Measurements from ENCODE around the gene CDC25A. TPM values are rescaled to one million over a fixed set of nuclear protein-coding genes. Genes with fewer than 3 reads are reported as not detected.
A peak's percentile ranks its signal among the peaks of the same experiment; 100 is the strongest.

CDC25A gene
- total and polyA plus RNA-seq, 9 of the 15 experiments (the other 6 are each of a cell fraction or from before 2014, with no cell fraction given) = 3.4 to 61.3 (median 51.8) TPM

DNA sequence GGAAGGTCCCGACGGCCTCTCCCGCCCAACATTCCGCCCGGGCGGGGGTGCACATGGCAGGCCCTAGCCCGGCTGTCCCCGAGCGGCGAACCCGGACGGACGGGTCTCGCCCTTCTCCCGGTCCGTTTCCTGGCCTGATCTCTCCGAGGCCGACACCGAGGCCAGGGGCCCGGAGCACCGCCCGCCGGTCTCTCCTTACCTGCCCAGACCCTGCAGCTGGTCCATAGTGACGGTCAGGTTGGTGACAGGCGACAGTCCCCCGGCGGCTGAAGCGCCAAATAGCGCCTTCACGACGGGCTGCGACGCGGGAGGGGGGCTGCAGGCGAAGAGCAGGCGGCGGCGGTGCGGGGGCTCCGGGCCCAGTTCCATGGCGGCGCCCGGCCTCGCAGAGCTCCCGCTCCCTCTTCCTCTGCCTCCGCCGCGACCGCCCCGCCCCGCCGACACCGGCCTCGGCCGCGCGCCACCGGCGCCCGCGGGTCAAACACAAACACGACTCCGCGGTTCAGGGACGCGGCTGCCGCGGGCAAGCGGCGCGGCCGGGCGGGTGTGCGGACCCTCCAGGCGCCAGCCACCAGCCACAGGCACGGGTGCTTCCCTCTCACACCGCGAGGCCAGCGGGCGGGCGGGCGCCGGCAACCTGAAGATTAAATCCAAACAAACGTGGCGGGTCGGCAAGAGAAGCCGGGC lies 495 bp downstream of the CDC25A start (continued):
- no peak for TF ChIP-seq TCF3 (CRISPR knock-in tag; IDR thresholded peaks at IDR 0.05)
- TF ChIP-seq ETV5 (CRISPR knock-in tag; IDR thresholded peaks at IDR 0.05; ENCODE audit: low read depth) = no peak
- TF ChIP-seq EP400 (IDR thresholded peaks at IDR 0.05) = no peak
- TF ChIP-seq, protein P1, sequence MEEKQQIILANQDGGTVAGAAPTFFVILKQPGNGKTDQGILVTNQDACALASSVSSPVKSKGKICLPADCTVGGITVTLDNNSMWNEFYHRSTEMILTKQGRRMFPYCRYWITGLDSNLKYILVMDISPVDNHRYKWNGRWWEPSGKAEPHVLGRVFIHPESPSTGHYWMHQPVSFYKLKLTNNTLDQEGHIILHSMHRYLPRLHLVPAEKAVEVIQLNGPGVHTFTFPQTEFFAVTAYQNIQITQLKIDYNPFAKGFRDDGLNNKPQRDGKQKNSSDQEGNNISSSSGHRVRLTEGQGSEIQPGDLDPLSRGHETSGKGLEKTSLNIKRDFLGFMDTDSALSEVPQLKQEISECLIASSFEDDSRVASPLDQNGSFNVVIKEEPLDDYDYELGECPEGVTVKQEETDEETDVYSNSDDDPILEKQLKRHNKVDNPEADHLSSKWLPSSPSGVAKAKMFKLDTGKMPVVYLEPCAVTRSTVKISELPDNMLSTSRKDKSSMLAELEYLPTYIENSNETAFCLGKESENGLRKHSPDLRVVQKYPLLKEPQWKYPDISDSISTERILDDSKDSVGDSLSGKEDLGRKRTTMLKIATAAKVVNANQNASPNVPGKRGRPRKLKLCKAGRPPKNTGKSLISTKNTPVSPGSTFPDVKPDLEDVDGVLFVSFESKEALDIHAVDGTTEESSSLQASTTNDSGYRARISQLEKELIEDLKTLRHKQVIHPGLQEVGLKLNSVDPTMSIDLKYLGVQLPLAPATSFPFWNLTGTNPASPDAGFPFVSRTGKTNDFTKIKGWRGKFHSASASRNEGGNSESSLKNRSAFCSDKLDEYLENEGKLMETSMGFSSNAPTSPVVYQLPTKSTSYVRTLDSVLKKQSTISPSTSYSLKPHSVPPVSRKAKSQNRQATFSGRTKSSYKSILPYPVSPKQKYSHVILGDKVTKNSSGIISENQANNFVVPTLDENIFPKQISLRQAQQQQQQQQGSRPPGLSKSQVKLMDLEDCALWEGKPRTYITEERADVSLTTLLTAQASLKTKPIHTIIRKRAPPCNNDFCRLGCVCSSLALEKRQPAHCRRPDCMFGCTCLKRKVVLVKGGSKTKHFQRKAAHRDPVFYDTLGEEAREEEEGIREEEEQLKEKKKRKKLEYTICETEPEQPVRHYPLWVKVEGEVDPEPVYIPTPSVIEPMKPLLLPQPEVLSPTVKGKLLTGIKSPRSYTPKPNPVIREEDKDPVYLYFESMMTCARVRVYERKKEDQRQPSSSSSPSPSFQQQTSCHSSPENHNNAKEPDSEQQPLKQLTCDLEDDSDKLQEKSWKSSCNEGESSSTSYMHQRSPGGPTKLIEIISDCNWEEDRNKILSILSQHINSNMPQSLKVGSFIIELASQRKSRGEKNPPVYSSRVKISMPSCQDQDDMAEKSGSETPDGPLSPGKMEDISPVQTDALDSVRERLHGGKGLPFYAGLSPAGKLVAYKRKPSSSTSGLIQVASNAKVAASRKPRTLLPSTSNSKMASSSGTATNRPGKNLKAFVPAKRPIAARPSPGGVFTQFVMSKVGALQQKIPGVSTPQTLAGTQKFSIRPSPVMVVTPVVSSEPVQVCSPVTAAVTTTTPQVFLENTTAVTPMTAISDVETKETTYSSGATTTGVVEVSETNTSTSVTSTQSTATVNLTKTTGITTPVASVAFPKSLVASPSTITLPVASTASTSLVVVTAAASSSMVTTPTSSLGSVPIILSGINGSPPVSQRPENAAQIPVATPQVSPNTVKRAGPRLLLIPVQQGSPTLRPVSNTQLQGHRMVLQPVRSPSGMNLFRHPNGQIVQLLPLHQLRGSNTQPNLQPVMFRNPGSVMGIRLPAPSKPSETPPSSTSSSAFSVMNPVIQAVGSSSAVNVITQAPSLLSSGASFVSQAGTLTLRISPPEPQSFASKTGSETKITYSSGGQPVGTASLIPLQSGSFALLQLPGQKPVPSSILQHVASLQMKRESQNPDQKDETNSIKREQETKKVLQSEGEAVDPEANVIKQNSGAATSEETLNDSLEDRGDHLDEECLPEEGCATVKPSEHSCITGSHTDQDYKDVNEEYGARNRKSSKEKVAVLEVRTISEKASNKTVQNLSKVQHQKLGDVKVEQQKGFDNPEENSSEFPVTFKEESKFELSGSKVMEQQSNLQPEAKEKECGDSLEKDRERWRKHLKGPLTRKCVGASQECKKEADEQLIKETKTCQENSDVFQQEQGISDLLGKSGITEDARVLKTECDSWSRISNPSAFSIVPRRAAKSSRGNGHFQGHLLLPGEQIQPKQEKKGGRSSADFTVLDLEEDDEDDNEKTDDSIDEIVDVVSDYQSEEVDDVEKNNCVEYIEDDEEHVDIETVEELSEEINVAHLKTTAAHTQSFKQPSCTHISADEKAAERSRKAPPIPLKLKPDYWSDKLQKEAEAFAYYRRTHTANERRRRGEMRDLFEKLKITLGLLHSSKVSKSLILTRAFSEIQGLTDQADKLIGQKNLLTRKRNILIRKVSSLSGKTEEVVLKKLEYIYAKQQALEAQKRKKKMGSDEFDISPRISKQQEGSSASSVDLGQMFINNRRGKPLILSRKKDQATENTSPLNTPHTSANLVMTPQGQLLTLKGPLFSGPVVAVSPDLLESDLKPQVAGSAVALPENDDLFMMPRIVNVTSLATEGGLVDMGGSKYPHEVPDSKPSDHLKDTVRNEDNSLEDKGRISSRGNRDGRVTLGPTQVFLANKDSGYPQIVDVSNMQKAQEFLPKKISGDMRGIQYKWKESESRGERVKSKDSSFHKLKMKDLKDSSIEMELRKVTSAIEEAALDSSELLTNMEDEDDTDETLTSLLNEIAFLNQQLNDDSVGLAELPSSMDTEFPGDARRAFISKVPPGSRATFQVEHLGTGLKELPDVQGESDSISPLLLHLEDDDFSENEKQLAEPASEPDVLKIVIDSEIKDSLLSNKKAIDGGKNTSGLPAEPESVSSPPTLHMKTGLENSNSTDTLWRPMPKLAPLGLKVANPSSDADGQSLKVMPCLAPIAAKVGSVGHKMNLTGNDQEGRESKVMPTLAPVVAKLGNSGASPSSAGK (IDR thresholded peaks at IDR 0.05) = no peak; the same call in 1 of the 2 replicates
- TF ChIP-seq PCBP2 (IDR thresholded peaks at IDR 0.05; ENCODE audit: low read depth, low read length, poor library complexity, severe bottlenecking) = no peak
- TF ChIP-seq, protein P2, sequence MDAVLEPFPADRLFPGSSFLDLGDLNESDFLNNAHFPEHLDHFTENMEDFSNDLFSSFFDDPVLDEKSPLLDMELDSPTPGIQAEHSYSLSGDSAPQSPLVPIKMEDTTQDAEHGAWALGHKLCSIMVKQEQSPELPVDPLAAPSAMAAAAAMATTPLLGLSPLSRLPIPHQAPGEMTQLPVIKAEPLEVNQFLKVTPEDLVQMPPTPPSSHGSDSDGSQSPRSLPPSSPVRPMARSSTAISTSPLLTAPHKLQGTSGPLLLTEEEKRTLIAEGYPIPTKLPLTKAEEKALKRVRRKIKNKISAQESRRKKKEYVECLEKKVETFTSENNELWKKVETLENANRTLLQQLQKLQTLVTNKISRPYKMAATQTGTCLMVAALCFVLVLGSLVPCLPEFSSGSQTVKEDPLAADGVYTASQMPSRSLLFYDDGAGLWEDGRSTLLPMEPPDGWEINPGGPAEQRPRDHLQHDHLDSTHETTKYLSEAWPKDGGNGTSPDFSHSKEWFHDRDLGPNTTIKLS (IDR thresholded peaks at IDR 0.05; ENCODE audit: borderline replicate concordance, low read depth) = no peak
- TF ChIP-seq, protein P3, sequence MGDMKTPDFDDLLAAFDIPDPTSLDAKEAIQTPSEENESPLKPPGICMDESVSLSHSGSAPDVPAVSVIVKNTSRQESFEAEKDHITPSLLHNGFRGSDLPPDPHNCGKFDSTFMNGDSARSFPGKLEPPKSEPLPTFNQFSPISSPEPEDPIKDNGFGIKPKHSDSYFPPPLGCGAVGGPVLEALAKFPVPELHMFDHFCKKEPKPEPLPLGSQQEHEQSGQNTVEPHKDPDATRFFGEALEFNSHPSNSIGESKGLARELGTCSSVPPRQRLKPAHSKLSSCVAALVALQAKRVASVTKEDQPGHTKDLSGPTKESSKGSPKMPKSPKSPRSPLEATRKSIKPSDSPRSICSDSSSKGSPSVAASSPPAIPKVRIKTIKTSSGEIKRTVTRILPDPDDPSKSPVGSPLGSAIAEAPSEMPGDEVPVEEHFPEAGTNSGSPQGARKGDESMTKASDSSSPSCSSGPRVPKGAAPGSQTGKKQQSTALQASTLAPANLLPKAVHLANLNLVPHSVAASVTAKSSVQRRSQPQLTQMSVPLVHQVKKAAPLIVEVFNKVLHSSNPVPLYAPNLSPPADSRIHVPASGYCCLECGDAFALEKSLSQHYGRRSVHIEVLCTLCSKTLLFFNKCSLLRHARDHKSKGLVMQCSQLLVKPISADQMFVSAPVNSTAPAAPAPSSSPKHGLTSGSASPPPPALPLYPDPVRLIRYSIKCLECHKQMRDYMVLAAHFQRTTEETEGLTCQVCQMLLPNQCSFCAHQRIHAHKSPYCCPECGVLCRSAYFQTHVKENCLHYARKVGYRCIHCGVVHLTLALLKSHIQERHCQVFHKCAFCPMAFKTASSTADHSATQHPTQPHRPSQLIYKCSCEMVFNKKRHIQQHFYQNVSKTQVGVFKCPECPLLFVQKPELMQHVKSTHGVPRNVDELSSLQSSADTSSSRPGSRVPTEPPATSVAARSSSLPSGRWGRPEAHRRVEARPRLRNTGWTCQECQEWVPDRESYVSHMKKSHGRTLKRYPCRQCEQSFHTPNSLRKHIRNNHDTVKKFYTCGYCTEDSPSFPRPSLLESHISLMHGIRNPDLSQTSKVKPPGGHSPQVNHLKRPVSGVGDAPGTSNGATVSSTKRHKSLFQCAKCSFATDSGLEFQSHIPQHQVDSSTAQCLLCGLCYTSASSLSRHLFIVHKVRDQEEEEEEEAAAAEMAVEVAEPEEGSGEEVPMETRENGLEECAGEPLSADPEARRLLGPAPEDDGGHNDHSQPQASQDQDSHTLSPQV (IDR thresholded peaks at IDR 0.05) = 0 out of 2 replicates have a peak, but pooled peaks have one; percentile 20
- TF ChIP-seq TCF7L2 (IDR thresholded peaks at IDR 0.05; ENCODE audit: low read depth, low read length) = no peak
- no peak for TF ChIP-seq ZNF551 (CRISPR knock-in tag; IDR thresholded peaks at IDR 0.05)
